Measurements from ENCODE around the gene S100A8. TPM values are rescaled to one million over a fixed set of nuclear protein-coding genes. Genes with fewer than 3 reads are reported as not detected.

Gene S100A8
- total RNA-seq, 4 donors from 2014 or later = 2.4 to 118 (median 10.6) TPM

GRCh38 chr1:153372571-153372970, 18.3 kb downstream of the S100A8 start:
- no peaks in the 10 kb centered on the region for H3K27me3 ChIP-seq
- H3K27ac ChIP-seq = no peak overlapping the region
- DNase-seq (ENCODE audit: low spot score in 2 of 2) = no peak
- TF ChIP-seq POLR2A (IDR thresholded peaks at IDR 0.05) (no peak), EP300 (IDR thresholded peaks at IDR 0.05) (no peak), CTCF (IDR thresholded peaks at IDR 0.05) (no peak)
- H3K9me3 ChIP-seq = no peaks in the 10 kb centered on the region
- H3K4me1 ChIP-seq = no peaks in the 10 kb centered on the region
- no peaks in the 10 kb centered on the region for H3K36me3 ChIP-seq
- WGBS, 2 donors = 87% methylated on average over 2 of the region's 2 CpGs
- H3K4me3 ChIP-seq = no peak overlapping the region

DNA sequence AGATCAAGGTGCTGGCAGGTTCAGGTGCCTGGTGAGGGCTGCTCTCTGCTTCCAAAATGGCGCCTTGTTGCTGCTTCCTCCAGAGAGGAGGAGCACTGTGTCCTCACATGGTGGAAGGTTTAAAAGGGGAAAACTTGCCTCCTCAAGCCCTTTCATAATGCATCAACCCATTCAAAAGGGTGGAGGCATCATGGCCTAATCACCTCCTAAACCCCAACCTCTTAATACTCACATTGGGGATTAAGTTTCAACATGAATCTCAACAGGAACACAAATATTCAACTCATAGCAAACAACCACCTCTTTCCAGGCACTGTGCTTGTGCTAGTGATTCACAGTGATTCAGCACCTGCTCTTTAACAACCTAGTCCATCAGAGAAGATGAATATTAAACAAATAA, 19.6 kb downstream of the S100A8 start:
- no peaks in the 10 kb centered on the region for H3K36me3 ChIP-seq
- H3K27ac ChIP-seq = no peak overlapping the region
- WGBS, 2 donors = 89 to 94% methylated on average over 1 of the region's 1 CpG
- H3K4me3 ChIP-seq = no peak overlapping the region
- no peaks in the 10 kb centered on the region for H3K9me3 ChIP-seq
- DNase-seq (ENCODE audit: low spot score in 2 of 2) = no peak
- TF ChIP-seq EP300 (IDR thresholded peaks at IDR 0.05) (no peak), CTCF (IDR thresholded peaks at IDR 0.05) (no peak), POLR2A (IDR thresholded peaks at IDR 0.05) (no peak)
- no peaks in the 10 kb centered on the region for H3K4me1 ChIP-seq
- no peaks in the 10 kb centered on the region for H3K27me3 ChIP-seq

DNA sequence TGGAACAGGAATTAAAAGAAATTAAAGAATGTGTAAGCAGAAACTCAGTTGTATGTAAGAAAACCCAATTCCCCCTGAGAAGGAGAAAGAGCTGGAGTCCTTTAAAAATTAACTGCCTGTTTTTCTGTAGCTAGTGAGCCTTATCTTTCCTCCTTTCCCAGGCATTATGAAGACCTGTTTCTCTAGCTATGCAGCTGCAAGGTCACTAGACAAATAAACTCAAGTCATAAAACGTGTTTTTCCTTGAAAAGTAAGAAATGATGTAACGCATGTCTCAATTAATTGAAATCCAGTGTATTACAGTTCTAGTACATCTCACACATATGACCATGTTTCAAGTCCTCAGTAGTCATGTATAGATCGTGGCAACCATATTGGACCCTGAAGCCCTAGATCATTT, 20.7 kb downstream of the S100A8 start:
- H3K4me3 ChIP-seq = no peak overlapping the region
- no peaks in the 10 kb centered on the region for H3K36me3 ChIP-seq
- no peaks in the 10 kb centered on the region for H3K4me1 ChIP-seq
- WGBS, 2 donors = 76 to 78% methylated on average over 3 of the region's 3 CpGs
- TF ChIP-seq POLR2A (IDR thresholded peaks at IDR 0.05) (no peak), EP300 (IDR thresholded peaks at IDR 0.05) (no peak), CTCF (IDR thresholded peaks at IDR 0.05) (no peak)
- H3K27me3 ChIP-seq = no peaks in the 10 kb centered on the region
- no peak for DNase-seq (ENCODE audit: low spot score in 2 of 2)
- H3K9me3 ChIP-seq = no peaks in the 10 kb centered on the region
- H3K27ac ChIP-seq = no peak overlapping the region

- no peak overlapping the region for H3K27ac ChIP-seq
- DNase-seq (ENCODE audit: low spot score in 2 of 2) = no peak
- H3K9me3 ChIP-seq = no peaks in the 10 kb centered on the region
- H3K4me3 ChIP-seq = no peak overlapping the region
- H3K36me3 ChIP-seq = no peaks in the 10 kb centered on the region
- 55 to 63% methylated on average over 2 of the region's 2 CpGs for WGBS, 2 donors
- H3K4me1 ChIP-seq = no peaks in the 10 kb centered on the region
- no peaks in the 10 kb centered on the region for H3K27me3 ChIP-seq
- TF ChIP-seq POLR2A (IDR thresholded peaks at IDR 0.05) (no peak), EP300 (IDR thresholded peaks at IDR 0.05) (no peak), CTCF (IDR thresholded peaks at IDR 0.05) (no peak)
Observed at GRCh38 chr1:153368495-153368894, 22.4 kb downstream of the S100A8 start.

DNA sequence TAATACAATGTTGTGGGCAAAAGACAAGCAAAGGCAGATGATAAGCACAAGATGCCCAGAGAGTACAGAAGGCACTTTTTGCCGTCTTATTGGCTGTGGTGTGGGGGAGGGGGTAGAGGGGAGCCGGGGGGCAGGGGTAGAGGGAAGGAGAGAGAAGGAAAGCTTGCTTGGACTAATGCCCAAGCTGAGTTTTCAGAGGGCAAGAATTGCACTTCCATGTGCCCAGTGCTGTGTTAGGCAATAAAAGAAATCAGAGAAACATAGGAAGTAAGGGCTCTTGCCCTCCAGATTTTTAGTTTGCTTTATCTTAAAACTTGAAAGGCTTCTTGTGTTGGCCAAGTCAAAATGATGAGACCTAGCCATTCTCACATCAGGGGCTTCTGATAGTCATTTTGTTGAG, 23.8 kb downstream of the S100A8 start:
- no peaks in the 10 kb centered on the region for H3K27me3 ChIP-seq
- no peaks in the 10 kb centered on the region for H3K36me3 ChIP-seq
- H3K9me3 ChIP-seq = no peaks in the 10 kb centered on the region
- DNase-seq (ENCODE audit: low spot score in 2 of 2) = no peak
- 45 to 56% methylated on average over 2 of the region's 2 CpGs for WGBS, 2 donors
- TF ChIP-seq CTCF (IDR thresholded peaks at IDR 0.05) (no peak), POLR2A (IDR thresholded peaks at IDR 0.05) (no peak), EP300 (IDR thresholded peaks at IDR 0.05) (no peak)
- H3K4me1 ChIP-seq = no peaks in the 10 kb centered on the region
- H3K27ac ChIP-seq = no peak overlapping the region
- no peak overlapping the region for H3K4me3 ChIP-seq
